Panc1 (cell line): ENCODE measurements around the gene PIP4K2C. TPM values are rescaled to one million over a fixed set of nuclear protein-coding genes. Genes with fewer than 3 reads are reported as not detected.

Experiments
- ATAC-seq: fragments of 200-7000 bp; cut with Tn5 transposase; 2 replicates; pipeline ENCODE4 v1.9.1; 2020; ENCODE audit warnings: mild to moderate bottlenecking, moderate library complexity
- BruUV-seq: library from RNA; stranded (reverse); fragments of 400-500 nt; replicated peaks from 2 replicates; lab custom pipeline; 2021; lab: Mats Ljungman, UMichigan
- CTCF ChIA-PET: fragments of 300-600 bp; sonication (Branson Sonifier 250); formaldehyde crosslinking; loops from one replicate; lab custom pipeline; 2022; ENCODE audit warnings: antibody characterized with exemption; lab: Charles Lee
- POLR2A ChIA-PET: fragments of 300-600 bp; sonication (Branson Sonifier 250); formaldehyde crosslinking; loops from one replicate; lab custom pipeline; 2022; ENCODE audit warnings: antibody characterized with exemption; lab: Charles Lee
- DNase-seq: peaks from one replicate; pipeline ENCODE4 v3.0.0-alpha.2; 2010; ENCODE audit warnings: low read depth, low spot score
- H3K27ac ChIP-seq: 2 replicates; pipeline ENCODE4 v1.5.1; 2011; ENCODE audit warnings: mild to moderate bottlenecking, low read length, inconsistent platforms
- H3K27me3 ChIP-seq: fragments of 200-500 bp; sonication (Bioruptor generic); 2 replicates; pipeline ENCODE4 v1.6.0; 2014; ENCODE audit warnings: low read length, inconsistent platforms; ENCODE audit not compliant: control insufficient read depth, insufficient read depth
- H3K36me3 ChIP-seq: fragments of 200-500 bp; sonication (Bioruptor generic); 2 replicates; pipeline ENCODE4 v1.5.1; 2014; ENCODE audit warnings: inconsistent platforms, mild to moderate bottlenecking, low read length, moderate library complexity; ENCODE audit not compliant: control insufficient read depth, insufficient read depth
- H3K4me1 ChIP-seq: 2 replicates; pipeline ENCODE4 v1.5.1; 2011; ENCODE audit warnings: inconsistent platforms, mild to moderate bottlenecking, low read length, moderate library complexity; ENCODE audit not compliant: control insufficient read depth, insufficient read depth
- H3K4me3 ChIP-seq, 2 experiments: 2 replicates each; pipeline ENCODE4 v1.5.1; 2011 to 2012; ENCODE audit warnings: low read depth in 2 of 2, low read length in 2 of 2, mild to moderate bottlenecking in 2 of 2, inconsistent platforms in 1 of 2, moderate library complexity in 1 of 2
- H3K9me3 ChIP-seq: fragments of 200-500 bp; sonication (Bioruptor generic); 2 replicates; pipeline ENCODE4 v1.5.1; 2014; ENCODE audit warnings: low read depth, mild to moderate bottlenecking, inconsistent platforms, low read length, moderate library complexity; ENCODE audit not compliant: control insufficient read depth, insufficient read depth
- CTCF ChIP-seq: fragments of 450-650 bp; IDR thresholded peaks from 2 replicates; pipeline ENCODE4 v1.5.1; 2017; ENCODE audit warnings: mild to moderate bottlenecking
- POLR2AphosphoS5 ChIP-seq: IDR thresholded peaks from 2 replicates; pipeline ENCODE4 v1.6.1; 2012; ENCODE audit warnings: mild to moderate bottlenecking, low read depth, low read length, moderate library complexity
- REST ChIP-seq, 2 experiments: IDR thresholded peaks; 2 replicates each; pipeline ENCODE4 v1.6.1; 2011 to 2012; ENCODE audit warnings: low read depth in 2 of 2, control low read depth in 1 of 2, low read length in 1 of 2, mild to moderate bottlenecking in 1 of 2, moderate library complexity in 1 of 2; ENCODE audit not compliant: insufficient read depth in 1 of 2
- SIN3A ChIP-seq: IDR thresholded peaks from 2 replicates; pipeline ENCODE4 v1.6.1; 2012; ENCODE audit warnings: low read depth, mild to moderate bottlenecking, low read length, moderate library complexity, borderline replicate concordance; ENCODE audit not compliant: insufficient read depth
- TCF7L2 ChIP-seq: IDR thresholded peaks from 2 replicates; pipeline ENCODE4 v1.6.1; 2011; ENCODE audit warnings: mild to moderate bottlenecking, low read depth, low read length, inconsistent platforms
- in situ Hi-C: cut with HindIII; loops from 2 replicates; pipeline ENCODE4 v1.10.0; 2016; ENCODE audit warnings: low sequenced_read_pairs, low pct_unique_long_range_greater_than_20kb
- intact Hi-C: fragments of 100-400 bp; cut with micrococcal nuclease; formaldehyde crosslinking; loops from one replicate; pipeline ENCODE4 v1.10.0; 2022; ENCODE audit not compliant: unreplicated experiment
- total RNA-seq: library from RNA; stranded (reverse); gene quantifications from one replicate; pipeline ENCODE4 v1.2.1, GENCODE V29; 2021; ENCODE audit not compliant: unreplicated experiment

Gene PIP4K2C
- total RNA-seq, 1 experiment from 2014 or later, result 62.6 TPM

DNA sequence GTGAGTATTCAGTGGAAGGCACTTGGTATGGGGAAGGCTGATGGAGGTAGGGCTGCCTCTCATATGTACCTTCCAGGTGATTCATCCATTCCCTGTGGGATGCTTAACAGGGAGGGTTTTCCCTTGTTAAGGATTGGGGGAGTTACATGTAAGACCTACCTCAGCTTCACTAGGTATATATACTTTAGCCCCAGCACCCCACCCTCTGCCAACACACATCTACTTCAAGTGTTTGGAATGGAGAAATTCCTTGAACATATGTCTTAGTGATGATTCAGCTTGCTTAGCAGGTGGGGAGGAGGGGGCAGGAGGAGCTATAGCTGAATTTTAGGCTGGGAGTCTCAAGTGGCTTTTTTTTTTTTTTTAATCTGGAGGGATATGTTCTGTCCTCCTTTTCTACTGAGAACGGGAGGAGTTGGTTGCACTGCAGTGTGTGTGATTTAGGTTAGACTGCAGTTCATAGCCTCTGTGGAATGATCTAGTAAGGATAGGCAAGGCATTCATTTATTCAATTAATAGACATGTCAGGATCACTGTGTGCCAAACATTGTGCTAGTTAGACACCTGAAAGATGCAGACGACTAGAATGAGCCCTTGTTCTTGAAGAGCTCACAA, 1.7 kb downstream of the PIP4K2C start:
- Histone ChIP-seq H3K27me3 (no peaks in the 10 kb centered on the region), H3K9me3 (no peaks in the 10 kb centered on the region), H3K27ac (no peak overlapping the region; the same call in 1 of the 2 replicates), H3K4me1 (peaks cover 15% of the 10 kb centered on the region), H3K36me3 (peaks cover 3% of the 10 kb centered on the region; the same call in 1 of the 2 replicates), H3K4me3 (peak overlapping the region; percentile 94 to 97)
- no peak for ATAC-seq
- intact Hi-C loops (no loop called here), in situ Hi-C loops (no loop called here)
- no peak for TF ChIP-seq CTCF
- no peak for TF ChIP-seq POLR2AphosphoS5
- no peak for TF ChIP-seq TCF7L2
- no peak for TF ChIP-seq REST (IDR thresholded peaks at IDR 0.05; ENCODE audit: insufficient read depth in 1 of 2, low read depth in 2 of 2, low read length in 1 of 2)
- no peak for TF ChIP-seq SIN3A
- ChIA-PET POLR2A (interaction anchor here (0.5 kb wide), 1 partner anchor 492 kb away, joined by 13 read pairs; no protein-coding TSS in a partner anchor), CTCF (interaction anchor here (0.6 kb wide), 1 partner anchor 9 kb away, joined by 3 read pairs; no protein-coding TSS in a partner anchor)
- no peak for DNase-seq
- BruUV-seq, result no TSS peak

DNA sequence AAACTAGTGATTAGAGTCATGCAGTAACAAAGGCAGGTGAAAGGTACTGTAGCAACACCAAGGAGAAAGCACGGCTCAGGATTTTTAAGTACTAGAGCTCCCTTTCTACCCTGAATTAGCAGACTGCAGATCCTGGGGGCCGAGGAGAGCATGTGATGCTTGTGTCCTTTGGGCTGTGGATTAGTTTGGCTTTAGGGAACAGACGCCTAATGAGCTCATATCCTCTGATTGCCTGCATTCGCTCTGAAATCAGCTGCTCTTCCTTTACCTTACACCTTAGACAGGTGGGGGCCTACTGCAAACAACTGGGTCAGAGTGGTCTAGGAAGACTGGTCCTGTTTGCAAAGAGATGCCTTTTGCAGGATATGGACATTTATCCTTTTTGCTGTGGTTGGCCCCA, 2.2 kb downstream of the PIP4K2C start:
- peaks cover 15% of the 10 kb centered on the region for H3K4me1 ChIP-seq
- BruUV-seq, result TSS peak; percentile 63
- H3K27me3 ChIP-seq, result no peaks in the 10 kb centered on the region
- H3K27ac ChIP-seq, result no peak overlapping the region
- DNase-seq (no peak), ATAC-seq (no peak)
- in situ Hi-C loops (no loop called here), intact Hi-C loops (no loop called here)
- peaks cover 3% of the 10 kb centered on the region; the same call in 1 of the 2 replicates for H3K36me3 ChIP-seq
- POLR2A ChIA-PET, result no interaction called here
- H3K4me3 ChIP-seq, result no peak overlapping the region
- CTCF ChIA-PET, result no interaction called here
- TF ChIP-seq SIN3A (no peak), CTCF (no peak), TCF7L2 (no peak), REST (IDR thresholded peaks at IDR 0.05; ENCODE audit: insufficient read depth in 1 of 2, low read depth in 2 of 2, low read length in 1 of 2) (no peak), POLR2AphosphoS5 (no peak)
- no peaks in the 10 kb centered on the region for H3K9me3 ChIP-seq
